RWPE1 (cell line): ENCODE measurements around the gene CDK19.
"Not testable (repeated sequence)": the region's sequence is repeated elsewhere in the genome, so short reads cannot be mapped to it uniquely, and the experiment has no call there.

ENCODE experiments used
- CTCF ChIA-PET: fragments of 350-600 bp; sonication (Branson Sonifier 250); formaldehyde crosslinking; extraction: SDS; loops from one replicate; lab custom pipeline; 2021; lab: Yijun Ruan, JAX
- POLR2A ChIA-PET: fragments of 400-600 bp; formaldehyde crosslinking; extraction: SDS; loops from one replicate; lab custom pipeline; 2020; ENCODE audit warnings: antibody characterized with exemption; ENCODE audit not compliant: low non-redundant PET; lab: Yijun Ruan, JAX
- DNase-seq: peaks from one replicate; pipeline ENCODE4 v3.0.0; 2012; ENCODE audit warnings: low spot score
- H3K27ac ChIP-seq: fragments of 450-650 bp; 2 replicates; pipeline ENCODE4 v1.5.1; 2017
- CTCF ChIP-seq: fragments of 450-650 bp; conservative IDR thresholded peaks from 2 replicates; pipeline ENCODE4 v1.5.1; 2017; ENCODE audit warnings: low read depth, mild to moderate bottlenecking

CDK19 gene

DNA sequence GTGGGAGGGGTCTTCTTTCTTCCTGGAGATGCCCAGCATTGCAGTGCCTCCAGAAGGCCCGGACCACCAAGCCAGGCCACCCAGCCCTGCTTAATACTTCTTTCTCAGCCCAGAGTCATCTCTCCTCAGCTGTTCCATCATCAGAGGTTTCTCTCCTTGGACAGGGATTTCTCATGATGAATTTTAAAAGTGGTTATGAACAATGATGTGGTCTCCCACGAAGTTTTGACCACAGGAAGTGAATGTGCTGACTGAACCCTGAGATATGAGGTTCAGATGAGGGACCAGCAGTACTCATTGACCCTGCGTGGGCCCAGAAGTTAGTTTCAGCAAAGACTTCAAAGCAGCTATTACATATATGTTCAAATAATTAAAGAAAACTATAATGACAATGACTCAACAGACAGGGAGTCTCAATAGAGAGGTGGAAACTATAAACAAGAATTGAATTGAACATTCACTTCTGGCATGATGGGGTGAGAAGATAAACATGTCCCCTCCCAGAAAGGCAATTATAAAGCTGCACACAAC is 224.4 kb downstream of the CDK19 start:
- CTCF ChIA-PET = interaction anchor here (0.6 kb wide), 1 partner anchor 235 kb away, joined by 3 read pairs; no protein-coding TSS in a partner anchor
- DNase-seq = no peak
- POLR2A ChIA-PET = no interaction called here
- H3K27ac ChIP-seq = no peak overlapping the region
- no peak for TF ChIP-seq CTCF

DNA sequence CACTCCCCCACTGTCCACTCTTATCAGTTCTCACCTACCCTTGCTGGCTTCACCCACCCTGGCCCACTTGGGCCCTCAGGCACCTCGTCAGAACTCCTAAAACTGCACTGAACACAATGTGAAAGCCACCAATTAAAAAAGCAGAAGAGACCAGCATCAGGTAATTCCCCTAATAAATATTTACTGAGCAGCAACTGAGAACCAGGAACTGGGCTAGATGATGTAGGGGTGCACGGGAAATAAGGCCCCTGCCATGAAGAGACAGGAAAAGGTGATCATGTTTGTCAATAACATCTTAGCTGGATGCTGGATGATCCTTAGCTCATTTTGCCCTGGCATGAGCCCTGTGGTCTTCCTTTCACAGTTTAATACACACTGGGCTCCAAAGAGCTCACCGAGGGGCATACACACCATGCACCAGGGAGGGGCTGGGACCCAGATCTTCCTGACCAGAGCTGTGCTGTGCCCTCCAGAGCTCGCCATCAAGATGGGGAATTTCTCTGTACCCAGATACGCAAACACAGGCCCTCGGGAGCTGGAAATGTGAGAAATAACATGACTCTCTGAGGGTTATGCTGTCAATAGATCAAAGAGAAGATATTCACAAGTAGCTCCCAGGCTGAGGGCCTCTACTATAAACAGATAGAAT is 225.3 kb downstream of the CDK19 start:
- ChIA-PET CTCF (no interaction called here), POLR2A (no interaction called here)
- no peak for TF ChIP-seq CTCF
- no peak overlapping the region for H3K27ac ChIP-seq
- DNase-seq = no peak

DNA sequence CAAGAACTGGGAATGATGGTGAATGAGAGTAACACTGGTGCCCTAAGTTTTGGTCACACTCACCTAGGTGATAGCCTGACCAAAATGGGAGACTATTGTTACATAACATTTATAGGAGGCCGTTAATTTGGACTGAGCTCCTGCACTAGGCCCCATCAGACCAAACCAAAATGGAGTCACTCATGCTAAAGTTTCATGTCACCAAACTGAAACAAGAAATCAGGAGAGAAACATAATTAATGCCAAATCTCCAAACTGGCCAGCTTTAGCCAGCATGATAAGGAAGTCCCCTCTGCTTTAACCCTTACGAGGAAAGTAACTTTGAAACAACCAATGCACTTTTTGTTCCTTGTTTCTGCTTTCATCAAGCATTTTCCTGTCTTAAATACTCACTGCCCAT is 227.9 kb downstream of the CDK19 start:
- H3K27ac ChIP-seq = no peak overlapping the region
- DNase-seq = no peak
- ChIA-PET POLR2A (no interaction called here), CTCF (no interaction called here)
- no peak for TF ChIP-seq CTCF

- DNase-seq = peak; percentile 15
- TF ChIP-seq CTCF = no peak
- POLR2A ChIA-PET = interaction anchor here (0.5 kb wide), 1 partner anchor 213 kb away, joined by 7 read pairs; no protein-coding TSS in a partner anchor
- CTCF ChIA-PET = interaction anchor here (0.7 kb wide), 1 partner anchor 111 kb away, joined by 3 read pairs; no protein-coding TSS in a partner anchor
- H3K27ac ChIP-seq = no peak overlapping the region
Observed at GRCh38 chr6:110581679-110582078, 233.6 kb downstream of the CDK19 start.

GRCh38 chr6:110577596-110578167 is 237.6 kb downstream of the CDK19 start:
- CTCF ChIA-PET, POLR2A ChIA-PET, H3K27ac ChIP-seq, DNase-seq: not testable (repeated sequence)

DNA sequence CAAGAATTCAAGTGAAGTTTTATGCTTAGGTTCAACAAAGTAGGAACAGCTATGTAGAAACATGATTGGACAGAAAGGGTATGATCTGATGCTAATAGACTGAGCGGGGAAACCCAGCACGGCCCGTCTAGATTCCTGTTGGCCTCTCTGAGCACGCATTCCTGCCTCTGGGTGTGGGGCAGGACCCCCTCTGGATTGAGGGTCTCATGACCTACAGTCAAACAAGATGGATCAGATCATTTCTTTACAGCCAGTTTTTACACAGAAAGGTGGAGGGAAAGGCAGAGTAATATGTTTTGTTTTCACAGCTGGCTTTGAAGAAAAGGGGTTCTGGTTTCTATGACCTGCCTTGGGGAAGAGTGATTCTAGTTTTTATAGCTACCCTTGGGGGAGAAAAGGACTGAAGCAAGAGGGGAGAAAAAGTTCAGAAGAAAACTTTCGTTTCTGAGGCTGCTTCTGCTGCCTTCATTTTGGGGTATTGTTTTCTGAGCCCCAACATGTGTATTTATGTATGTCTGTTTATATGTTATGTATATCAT is 239.3 kb downstream of the CDK19 start:
- DNase-seq = no peak
- H3K27ac ChIP-seq = no peak overlapping the region
- TF ChIP-seq CTCF = no peak
- POLR2A ChIA-PET = no interaction called here
- CTCF ChIA-PET = no interaction called here

DNA sequence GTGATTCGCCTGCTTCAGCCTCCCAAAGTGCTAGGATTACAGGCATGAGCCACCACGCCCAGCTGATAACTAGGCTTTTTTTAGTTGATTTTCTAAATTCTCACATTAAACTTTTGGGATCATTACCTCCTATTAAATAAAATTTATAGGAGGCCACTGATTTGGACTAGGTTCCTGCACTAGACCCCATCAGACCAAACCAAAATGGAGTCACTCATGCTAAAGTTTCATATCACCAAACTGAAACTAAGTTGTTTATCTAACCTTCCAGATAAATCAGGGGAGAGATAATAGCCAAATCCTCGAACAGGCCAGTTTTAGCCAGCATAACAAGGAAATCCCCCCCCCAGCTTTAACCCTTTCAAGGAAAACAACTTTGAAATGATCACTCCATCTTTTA is 240.5 kb downstream of the CDK19 start:
- no peak for TF ChIP-seq CTCF
- no peak overlapping the region for H3K27ac ChIP-seq
- CTCF ChIA-PET = no interaction called here
- POLR2A ChIA-PET = no interaction called here
- DNase-seq = no peak
